CD4-positive, alpha-beta T cell (primary cell): ENCODE data around the gene LHB. TPM values are rescaled to one million over a fixed set of nuclear protein-coding genes. Genes with fewer than 3 reads are reported as not detected.
A peak's percentile ranks its signal among the peaks of the same experiment; 100 is the strongest.

Experiments
- ATAC-seq: fragments of 200-7000 bp; cut with Tn5 transposase; one replicate; pipeline ENCODE4 v1.10.0; 2022; ENCODE audit warnings: mild to moderate bottlenecking; ENCODE audit not compliant: poor library complexity
- CTCF ChIA-PET: fragments of 350-600 bp; sonication (Branson Sonifier 250); formaldehyde crosslinking; loops from one replicate; lab custom pipeline; 2021; ENCODE audit warnings: antibody characterized with exemption, inconsistent platforms; lab: Charles Lee
- POLR2A ChIA-PET: fragments of 350-600 bp; sonication (Branson Sonifier 250); formaldehyde crosslinking; loops from one replicate; lab custom pipeline; 2021; ENCODE audit warnings: antibody characterized with exemption, inconsistent platforms; lab: Charles Lee
- DNase-seq, 14 experiments: peaks; one replicate each; pipeline ENCODE4 v3.0.0-alpha.2; 2013 to 2020; ENCODE audit warnings: mixed read lengths in 2 of 14
- H3K27ac ChIP-seq, 2 donors: one replicate each; pipeline versions ENCODE4 v1.5.1 to v1.7.0; 2013; ENCODE audit warnings: low read length in 2 of 2, low read depth in 1 of 2, mild to moderate bottlenecking in 1 of 2
- H3K27me3 ChIP-seq, 2 experiments: 1 replicate in 1 of 2; 2 replicates in 1 of 2; pipeline versions ENCODE4 v1.6.1 to v1.7.0; 2013; ENCODE audit warnings: low read length in 2 of 2, control low read depth in 1 of 2, mild to moderate bottlenecking in 1 of 2, moderate library complexity in 1 of 2; ENCODE audit not compliant: insufficient read depth in 2 of 2, control insufficient read depth in 1 of 2
- H3K36me3 ChIP-seq: one replicate; pipeline ENCODE4 v1.6.1; 2013; ENCODE audit warnings: low read length, control low read depth; ENCODE audit not compliant: insufficient read depth
- H3K4me1 ChIP-seq: one replicate; pipeline ENCODE4 v1.6.1; 2013; ENCODE audit warnings: low read length, control low read depth; ENCODE audit not compliant: insufficient read depth
- H3K4me3 ChIP-seq: one replicate; pipeline ENCODE4 v1.5.1; 2013; ENCODE audit warnings: mild to moderate bottlenecking, low read length, moderate library complexity
- H3K9me3 ChIP-seq, 2 experiments: 1 replicate in 1 of 2; 2 replicates in 1 of 2; pipeline versions ENCODE4 v1.6.1 to v1.7.0; 2013; ENCODE audit warnings: low read length in 2 of 2, mild to moderate bottlenecking in 2 of 2, control low read depth in 1 of 2, moderate library complexity in 1 of 2; ENCODE audit not compliant: control insufficient read depth in 1 of 2, insufficient read depth in 1 of 2
- H3K27ac Mint-ChIP-seq: one replicate; pipeline ENCODE4 v1.8.0; 2020; ENCODE audit warnings: mixed read lengths
- H3K27me3 Mint-ChIP-seq: one replicate; pipeline ENCODE4 v1.8.0; 2021; ENCODE audit warnings: mixed read lengths
- H3K36me3 Mint-ChIP-seq: one replicate; pipeline ENCODE4 v1.8.0; 2021; ENCODE audit warnings: low read depth, mixed read lengths
- H3K4me1 Mint-ChIP-seq: one replicate; pipeline ENCODE4 v1.8.0; 2021; ENCODE audit warnings: low read depth, mixed read lengths
- H3K4me3 Mint-ChIP-seq: one replicate; pipeline ENCODE4 v1.8.0; 2020; ENCODE audit warnings: mild to moderate bottlenecking, mixed read lengths
- H3K9me3 Mint-ChIP-seq: one replicate; pipeline ENCODE4 v1.8.0; 2020; ENCODE audit warnings: mixed read lengths
- CTCF ChIP-seq: fragments of 200-600 bp; IDR thresholded peaks from one replicate; pipeline ENCODE4 v1.8.0; 2022; ENCODE audit warnings: antibody characterized with exemption, mild to moderate bottlenecking
- intact Hi-C, 2 experiments: fragments of 100-400 bp; cut with DNase I in 1 of 2; cut with micrococcal nuclease in 1 of 2; formaldehyde crosslinking; loops; one replicate each; pipeline versions ENCODE4 v1.15.1 to v1.9.0; 2023 to 2025; cut with DNase I, micrococcal nuclease
- total RNA-seq, 174 experiments: library from RNA in 2 of 174; stranded (reverse) in 2 of 174; gene quantifications; one replicate each; pipeline ENCODE4 v1.2.3 and lab custom pipeline; 2021 to 2026

The LHB gene
- total RNA-seq, 2 experiments from 2014 or later = not detected

- H3K27me3 Mint-ChIP-seq = peaks cover 5% of the 10 kb centered on the region
- Histone ChIP-seq H3K4me1 (peaks cover 37% of the 10 kb centered on the region), H3K27me3 (peaks cover 0 to 4% of the 10 kb centered on the region in 2 experiments), H3K36me3 (peaks cover 6% of the 10 kb centered on the region), H3K4me3 (no peak overlapping the region), H3K27ac (no peak overlapping the region), H3K9me3 (no peaks in the 10 kb centered on the region)
- POLR2A ChIA-PET = no interaction called here
- H3K36me3 Mint-ChIP-seq = peaks cover 19% of the 10 kb centered on the region
- no peak for ATAC-seq
- no peak overlapping the region for H3K27ac Mint-ChIP-seq
- DNase-seq = no peak
- peak overlapping the region; percentile 82 for H3K4me3 Mint-ChIP-seq
- H3K9me3 Mint-ChIP-seq = no peaks in the 10 kb centered on the region
- peaks cover 24% of the 10 kb centered on the region for H3K4me1 Mint-ChIP-seq
- TF ChIP-seq CTCF = no peak
- CTCF ChIA-PET = no interaction called here
- intact Hi-C loops = loop anchor here in 1 of 2 experiments (5.0 kb wide), 1 partner anchor 41 kb away; the partner anchor contains the start of gene CGB7
Measured at GRCh38 chr19:49016067-49016839, 638 bp downstream of the LHB start.

- Histone ChIP-seq H3K27ac (no peak overlapping the region), H3K9me3 (no peaks in the 10 kb centered on the region), H3K4me1 (peaks cover 27% of the 10 kb centered on the region), H3K27me3 (peaks cover 0 to 3% of the 10 kb centered on the region in 2 experiments), H3K36me3 (peaks cover 16% of the 10 kb centered on the region), H3K4me3 (no peak overlapping the region)
- peaks cover 5% of the 10 kb centered on the region for H3K27me3 Mint-ChIP-seq
- ATAC-seq (no peak), DNase-seq (no peak)
- H3K4me3 Mint-ChIP-seq = no peak overlapping the region
- peaks cover 30% of the 10 kb centered on the region for H3K36me3 Mint-ChIP-seq
- ChIA-PET POLR2A (no interaction called here), CTCF (no interaction called here)
- H3K9me3 Mint-ChIP-seq = no peaks in the 10 kb centered on the region
- intact Hi-C loops = loop anchor here in 1 of 2 experiments (5.0 kb wide), 1 partner anchor 42 kb away; the partner anchor contains the start of gene CGB7
- peaks cover 11% of the 10 kb centered on the region for H3K4me1 Mint-ChIP-seq
- TF ChIP-seq CTCF = no peak
- H3K27ac Mint-ChIP-seq = no peak overlapping the region
Measured at GRCh38 chr19:49014870-49015255, 2.0 kb downstream of the LHB start.

GRCh38 chr19:49014123-49014869 is 2.6 kb downstream of the LHB start:
- Histone ChIP-seq H3K27me3 (no peaks in the 10 kb centered on the region), H3K36me3 (peaks cover 21% of the 10 kb centered on the region), H3K4me1 (peaks cover 21% of the 10 kb centered on the region), H3K27ac (no peak overlapping the region), H3K4me3 (no peak overlapping the region), H3K9me3 (no peaks in the 10 kb centered on the region)
- Mint-ChIP-seq H3K9me3 (no peaks in the 10 kb centered on the region), H3K4me3 (no peak overlapping the region), H3K27ac (no peak overlapping the region), H3K27me3 (peaks cover 5% of the 10 kb centered on the region), H3K4me1 (peaks cover 6% of the 10 kb centered on the region), H3K36me3 (peaks cover 34% of the 10 kb centered on the region)
- POLR2A ChIA-PET = no interaction called here
- no peak for TF ChIP-seq CTCF
- no peak for DNase-seq
- no peak for ATAC-seq
- intact Hi-C loops = no loop called here
- CTCF ChIA-PET = interaction anchor here (0.6 kb wide), 1 partner anchor 145 kb away, joined by 3 read pairs; no protein-coding TSS in a partner anchor
